ENCODE measurements around the gene RAMAC. TPM values are rescaled to one million over a fixed set of nuclear protein-coding genes. Genes with fewer than 3 reads are reported as not detected.
"Not testable (repeated sequence)": the region's sequence is repeated elsewhere in the genome, so short reads cannot be mapped to it uniquely, and the experiment has no call there.

RAMAC gene
- polyA plus RNA-seq, 4 donors: 18.2 to 28.8 (median 20.2) TPM

GRCh38 chr15:83031234-83031633 lies 45.2 kb downstream of the RAMAC start:
- not testable (repeated sequence) for H3K27me3 ChIP-seq (ENCODE audit: control insufficient read depth in 3 of 3, insufficient read depth in 3 of 3, low read length in 3 of 3); DNase-seq; H3K4me3 ChIP-seq (ENCODE audit: low read depth in 1 of 3, low read length in 3 of 3); H3K4me1 ChIP-seq (ENCODE audit: control insufficient read depth in 3 of 3, insufficient read depth in 2 of 3, low read depth in 1 of 3, low read length in 2 of 3); H3K9me3 ChIP-seq (ENCODE audit: control insufficient read depth in 2 of 2, insufficient read depth in 1 of 2, low read depth in 1 of 2, low read length in 1 of 2); FAIRE-seq; H3K27ac ChIP-seq (ENCODE audit: low read depth in 1 of 3, low read length in 2 of 3)
- 95 to 99% (median 98%) methylated on average over 6 of the region's 6 CpGs for WGBS, 3 donors
- H3K36me3 ChIP-seq (ENCODE audit: control insufficient read depth in 3 of 3, insufficient read depth in 2 of 3, low read depth in 1 of 3, low read length in 3 of 3): peaks cover 6 to 35% (median 7%) of the 10 kb centered on the region in 3 donors

DNA sequence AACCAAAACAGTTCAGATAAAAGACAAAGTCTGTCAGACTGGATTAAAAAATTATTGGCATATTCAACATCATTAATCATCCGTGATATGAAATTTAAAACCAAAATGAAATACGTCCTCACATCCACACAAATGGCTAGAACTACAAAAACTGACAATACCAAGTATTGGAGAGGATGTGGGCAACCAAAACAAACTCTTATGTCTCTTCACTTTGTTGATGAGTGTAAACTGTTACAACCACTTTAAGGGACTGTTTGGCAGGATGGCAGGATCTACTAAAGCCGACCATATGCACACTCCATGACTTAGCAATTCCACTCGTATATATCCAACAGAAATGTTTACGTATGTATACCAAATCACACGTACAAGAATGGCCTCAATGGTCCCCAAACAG lies 50.2 kb downstream of the RAMAC start:
- Histone ChIP-seq H3K4me3 (ENCODE audit: low read depth in 1 of 3, low read length in 3 of 3) (no peak overlapping the region), H3K9me3 (ENCODE audit: control insufficient read depth in 2 of 2, insufficient read depth in 1 of 2, low read depth in 1 of 2, low read length in 1 of 2) (peaks cover 0 to 2% of the 10 kb centered on the region in 2 donors), H3K36me3 (ENCODE audit: control insufficient read depth in 3 of 3, insufficient read depth in 2 of 3, low read depth in 1 of 3, low read length in 3 of 3) (peaks cover 9 to 39% (median 14%) of the 10 kb centered on the region in 3 donors), H3K4me1 (ENCODE audit: control insufficient read depth in 3 of 3, insufficient read depth in 2 of 3, low read depth in 1 of 3, low read length in 2 of 3) (no peaks in the 10 kb centered on the region), H3K27ac (ENCODE audit: low read depth in 1 of 3, low read length in 2 of 3) (no peak overlapping the region), H3K27me3 (ENCODE audit: control insufficient read depth in 3 of 3, insufficient read depth in 3 of 3, low read length in 3 of 3) (no peaks in the 10 kb centered on the region)
- no peak for FAIRE-seq
- WGBS, 3 donors: 89 to 95% (median 92%) methylated on average over 6 of the region's 6 CpGs
- DNase-seq: no peak

DNA sequence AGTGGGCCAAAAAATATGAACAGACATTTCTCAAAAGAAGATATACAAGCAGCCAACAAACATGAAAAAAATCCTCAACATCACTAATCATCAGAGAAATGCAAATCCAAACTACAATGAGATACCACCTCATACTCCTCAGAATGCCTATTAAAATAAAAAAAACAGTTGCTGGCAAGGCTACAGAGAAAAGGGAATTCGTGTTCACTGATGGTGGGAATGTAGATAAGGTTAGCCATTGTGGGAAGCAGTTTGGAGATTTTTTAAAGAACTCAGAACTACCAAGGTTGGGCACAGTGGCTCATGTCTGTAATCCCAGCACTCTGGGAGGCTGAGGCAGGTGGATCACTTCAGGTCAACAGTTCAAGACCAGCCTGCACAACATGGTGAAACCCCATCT lies 53.2 kb downstream of the RAMAC start:
- FAIRE-seq: no peak
- DNase-seq: no peak
- Histone ChIP-seq H3K4me1 (ENCODE audit: control insufficient read depth in 3 of 3, insufficient read depth in 2 of 3, low read depth in 1 of 3, low read length in 2 of 3) (no peaks in the 10 kb centered on the region), H3K9me3 (ENCODE audit: control insufficient read depth in 2 of 2, insufficient read depth in 1 of 2, low read depth in 1 of 2, low read length in 1 of 2) (no peaks in the 10 kb centered on the region), H3K36me3 (ENCODE audit: control insufficient read depth in 3 of 3, insufficient read depth in 2 of 3, low read depth in 1 of 3, low read length in 3 of 3) (peaks cover 9 to 40% (median 22%) of the 10 kb centered on the region in 3 donors), H3K27me3 (ENCODE audit: control insufficient read depth in 3 of 3, insufficient read depth in 3 of 3, low read length in 3 of 3) (no peaks in the 10 kb centered on the region), H3K27ac (ENCODE audit: low read depth in 1 of 3, low read length in 2 of 3) (no peak overlapping the region), H3K4me3 (ENCODE audit: low read depth in 1 of 3, low read length in 3 of 3) (no peak overlapping the region)
- WGBS, 3 donors: 43 to 63% (median 57%) methylated on average over 1 of the region's 1 CpG

Other genes with a start within 250 kb of the RAMAC start
- under 1 TPM in 2 of 4 donors, not detected in 2; 0.18 to 0.45 TPM for gene FSD2, start 180.1 kb upstream of the RAMAC start, polyA plus RNA-seq
- 10 to 100 TPM in 1 of 4 donors, 1 to 10 TPM in 3; 4.5 to 12.5 (median 6.2) TPM for gene WHAMM, start 176.6 kb upstream of the RAMAC start, polyA plus RNA-seq
- 1 to 10 TPM; 2.2 to 5.1 (median 2.6) TPM for gene HOMER2, start 33.5 kb upstream of the RAMAC start, polyA plus RNA-seq
- gene C15orf40, start 25.4 kb downstream of the RAMAC start, polyA plus RNA-seq: 10 to 100 TPM; 21.8 to 53.5 (median 32.8) TPM
- gene BTBD1, start 81.0 kb downstream of the RAMAC start, polyA plus RNA-seq: 10 to 100 TPM; 30.1 to 66.5 (median 35.2) TPM
- gene TM6SF1, start 121.4 kb downstream of the RAMAC start, polyA plus RNA-seq: 1 to 10 TPM in 2 of 4 donors, under 1 TPM in 2; 0.45 to 4.7 (median 1.3) TPM
- 10 to 100 TPM in 2 of 4 donors, 1 to 10 TPM in 1, under 1 TPM in 1; 0.22 to 17.9 (median 8.1) TPM for gene HDGFL3, start 221.6 kb downstream of the RAMAC start, polyA plus RNA-seq